ENCODE measurements around the gene RBM39.

RBM39 gene

GRCh38 chr20:35662551-35662950 is 79.5 kb downstream of the RBM39 start:
- peaks cover 29 to 56% (median 41%) of the 10 kb centered on the region in 10 experiments for H3K4me1 ChIP-seq
- H4K20me1 ChIP-seq, result peaks cover 63 to 68% (median 66%) of the 10 kb centered on the region in 11 experiments
- H3K9me3 ChIP-seq (replicated peaks in 1 of 11), result peaks cover 0 to 4% (median 0%) of the 10 kb centered on the region in 11 experiments; a peak in 1 of 22 replicates
- H3K4me3 ChIP-seq, result peak overlapping the region; percentile 83 to 95 (median 89)
- peak overlapping the region in 10 of 11 experiments; percentile 94 to 99 (median 98); a peak in 18 of 22 replicates for H3K9ac ChIP-seq
- H3K4me2 ChIP-seq, result peak overlapping the region; percentile 86 to 98 (median 92)
- H3K27me3 ChIP-seq, result no peaks in the 10 kb centered on the region
- no peak for TF ChIP-seq Cebpa-rat (IDR thresholded peaks at IDR 0.05)
- peaks cover 3 to 35% (median 15%) of the 10 kb centered on the region in 11 experiments; a peak in 20 of 22 replicates for H3K36me3 ChIP-seq
- H3K27ac ChIP-seq, result peak overlapping the region in 1 of 11 experiments; percentile 99; a peak in 2 of 22 replicates

- Histone ChIP-seq H3K9me3 (replicated peaks in 1 of 11) (peaks cover 0 to 4% (median 0%) of the 10 kb centered on the region in 11 experiments; a peak in 1 of 22 replicates), H3K4me2 (peak overlapping the region; percentile 86 to 98 (median 92)), H3K4me3 (peak overlapping the region; percentile 83 to 95 (median 89); a peak in 15 of 20 replicates), H3K27ac (peak overlapping the region in 2 of 11 experiments; percentile 17 to 31; a peak in 3 of 22 replicates), H4K20me1 (peaks cover 70 to 74% (median 72%) of the 10 kb centered on the region in 11 experiments), H3K4me1 (peaks cover 29 to 62% (median 42%) of the 10 kb centered on the region in 10 experiments), H3K36me3 (peaks cover 9 to 38% (median 21%) of the 10 kb centered on the region in 11 experiments; a peak in 19 of 22 replicates), H3K27me3 (no peaks in the 10 kb centered on the region), H3K9ac (peak overlapping the region in 10 of 11 experiments; percentile 3 to 99 (median 73); a peak in 12 of 22 replicates)
- no peak for TF ChIP-seq Cebpa-rat (IDR thresholded peaks at IDR 0.05)
Measured at GRCh38 chr20:35661908-35662307, 80.2 kb downstream of the RBM39 start.

- no peak overlapping the region; a peak in 1 of 22 replicates for H3K27ac ChIP-seq
Measured at GRCh38 chr20:35661053-35661452, 81.0 kb downstream of the RBM39 start.

GRCh38 chr20:35660122-35660937 is 81.7 kb downstream of the RBM39 start:
- H3K4me1 ChIP-seq, result peaks cover 29 to 63% (median 42%) of the 10 kb centered on the region in 10 experiments
- no peak for TF ChIP-seq Cebpa-rat (IDR thresholded peaks at IDR 0.05)
- peak overlapping the region in 2 of 11 experiments; percentile 52 to 98; a peak in 2 of 22 replicates for H3K9ac ChIP-seq
- peak overlapping the region; percentile 86 to 98 (median 92) for H3K4me2 ChIP-seq
- peaks cover 0 to 4% (median 0%) of the 10 kb centered on the region in 11 experiments; a peak in 1 of 22 replicates for H3K9me3 ChIP-seq (replicated peaks in 1 of 11)
- no peaks in the 10 kb centered on the region for H3K27me3 ChIP-seq
- H3K4me3 ChIP-seq, result no peak overlapping the region
- H4K20me1 ChIP-seq, result peaks cover 85 to 90% (median 87%) of the 10 kb centered on the region in 11 experiments
- no peak overlapping the region for H3K27ac ChIP-seq
- H3K36me3 ChIP-seq, result peaks cover 16 to 54% (median 34%) of the 10 kb centered on the region in 11 experiments

More at GRCh38 chr20:35661053-35661452, 81.0 kb downstream of the RBM39 start:
- peak overlapping the region; percentile 86 to 98 (median 92) for H3K4me2 ChIP-seq
- peak overlapping the region in 7 of 10 experiments; percentile 83 to 95 (median 88); a peak in 8 of 20 replicates for H3K4me3 ChIP-seq
- H3K36me3 ChIP-seq, result peaks cover 16 to 47% (median 29%) of the 10 kb centered on the region in 11 experiments
- peaks cover 0 to 4% (median 0%) of the 10 kb centered on the region in 11 experiments; a peak in 1 of 22 replicates for H3K9me3 ChIP-seq (replicated peaks in 1 of 11)
- peaks cover 29 to 63% (median 42%) of the 10 kb centered on the region in 10 experiments for H3K4me1 ChIP-seq
- no peak for TF ChIP-seq Cebpa-rat (IDR thresholded peaks at IDR 0.05)
- H3K27me3 ChIP-seq, result no peaks in the 10 kb centered on the region
- H4K20me1 ChIP-seq, result peaks cover 78 to 83% (median 81%) of the 10 kb centered on the region in 11 experiments
- H3K9ac ChIP-seq, result peak overlapping the region in 6 of 11 experiments; percentile 24 to 99 (median 98); a peak in 8 of 22 replicates

- Histone ChIP-seq H3K4me1 (peaks cover 22 to 52% (median 29%) of the 10 kb centered on the region in 10 experiments), H3K4me2 (peak overlapping the region in 3 of 11 experiments; percentile 1 to 36 (median 1); a peak in 2 of 22 replicates), H3K27me3 (no peaks in the 10 kb centered on the region), H3K27ac (no peak overlapping the region; a peak in 1 of 22 replicates), H3K36me3 (peaks cover 47 to 84% (median 65%) of the 10 kb centered on the region in 11 experiments), H3K9ac (no peak overlapping the region), H4K20me1 (peaks cover 95 to 100% (median 100%) of the 10 kb centered on the region in 11 experiments), H3K4me3 (no peak overlapping the region), H3K9me3 (replicated peaks in 1 of 11) (peaks cover 0 to 4% (median 0%) of the 10 kb centered on the region in 11 experiments; a peak in 1 of 22 replicates)
- TF ChIP-seq Cebpa-rat (IDR thresholded peaks at IDR 0.05), result no peak
Measured at GRCh38 chr20:35657271-35657670, 84.8 kb downstream of the RBM39 start.

DNA sequence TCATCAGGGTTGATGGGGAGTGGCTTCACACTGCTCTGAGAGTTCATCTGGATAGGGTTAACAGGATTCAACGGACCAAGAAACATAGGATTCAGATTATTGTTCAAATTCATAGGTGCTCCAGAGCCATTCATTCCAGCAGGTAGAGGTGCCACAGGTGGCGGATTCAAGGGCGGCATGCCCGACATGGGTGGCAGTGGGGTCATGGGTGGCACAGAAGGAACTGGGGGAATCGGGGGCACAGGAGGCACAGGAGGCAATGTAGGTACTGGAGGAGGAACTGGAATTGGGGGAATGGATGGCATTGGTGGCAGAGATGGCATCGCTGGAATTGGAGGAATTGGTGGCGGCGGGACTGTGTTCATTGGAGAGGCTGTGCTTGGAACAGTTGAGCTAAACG is 87.6 kb downstream of the RBM39 start:
- no peaks in the 10 kb centered on the region for H3K9me3 ChIP-seq (replicated peaks in 1 of 11)
- TF ChIP-seq Cebpa-rat (IDR thresholded peaks at IDR 0.05), result no peak
- H3K27me3 ChIP-seq, result no peaks in the 10 kb centered on the region
- H3K36me3 ChIP-seq, result peaks cover 63 to 98% (median 84%) of the 10 kb centered on the region in 11 experiments
- peaks cover 0 to 24% (median 4%) of the 10 kb centered on the region in 10 experiments; a peak in 5 of 20 replicates for H3K4me1 ChIP-seq
- no peak overlapping the region for H3K4me2 ChIP-seq
- H3K4me3 ChIP-seq, result no peak overlapping the region
- H4K20me1 ChIP-seq, result peaks cover 83 to 100% (median 100%) of the 10 kb centered on the region in 11 experiments
- H3K9ac ChIP-seq, result no peak overlapping the region
- no peak overlapping the region for H3K27ac ChIP-seq

GRCh38 chr20:35653893-35654292 is 88.2 kb downstream of the RBM39 start:
- no peaks in the 10 kb centered on the region for H3K27me3 ChIP-seq
- peaks cover 0 to 19% (median 4%) of the 10 kb centered on the region in 10 experiments; a peak in 5 of 20 replicates for H3K4me1 ChIP-seq
- no peak overlapping the region for H3K4me3 ChIP-seq
- H3K4me2 ChIP-seq, result no peak overlapping the region
- no peak overlapping the region for H3K9ac ChIP-seq
- TF ChIP-seq Cebpa-rat (IDR thresholded peaks at IDR 0.05), result no peak
- H3K27ac ChIP-seq, result no peak overlapping the region
- peaks cover 68 to 98% (median 85%) of the 10 kb centered on the region in 11 experiments for H3K36me3 ChIP-seq
- H3K9me3 ChIP-seq (replicated peaks in 1 of 11), result no peaks in the 10 kb centered on the region
- H4K20me1 ChIP-seq, result peaks cover 83 to 100% (median 100%) of the 10 kb centered on the region in 11 experiments
